Bronchus fibroblast of lung (primary cell): ENCODE results near the gene IL1B. TPM values are rescaled to one million over a fixed set of nuclear protein-coding genes. Genes with fewer than 3 reads are reported as not detected.

ENCODE experiments used
- total RNA-seq: library from RNA; depleted of rRNA; stranded (reverse); fragments of >200 nt; gene quantifications from 2 replicates; pipeline ENCODE4 v1.2.3, GENCODE V29; 2015

Gene IL1B
- total RNA-seq: 0.17 and 0.45 TPM in 2 replicates

DNA sequence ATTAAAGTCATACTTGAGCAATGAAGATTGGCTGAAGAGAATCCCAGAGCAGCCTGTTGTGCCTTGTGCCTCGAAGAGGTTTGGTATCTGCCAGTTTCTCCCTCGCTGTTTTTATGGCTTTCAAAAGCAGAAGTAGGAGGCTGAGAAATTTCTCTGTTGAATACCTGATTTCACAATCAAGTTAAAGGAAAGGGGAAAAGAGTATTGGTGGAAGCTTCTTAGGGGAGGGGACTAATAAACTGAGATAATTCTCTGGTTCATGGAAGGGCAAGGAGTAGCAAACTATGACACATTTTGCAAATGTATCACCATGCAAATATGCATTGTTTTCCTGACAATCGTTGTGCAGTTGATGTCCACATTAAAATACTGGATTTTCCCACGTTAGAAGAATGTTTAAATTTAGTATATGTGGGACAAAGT is at the start of gene IL1B:
Gene IL1B (minus strand): TSS at position 85 of the 423 bp plus-strand sequence. CDS start 550 bp downstream, outside the sequence.

DNA sequence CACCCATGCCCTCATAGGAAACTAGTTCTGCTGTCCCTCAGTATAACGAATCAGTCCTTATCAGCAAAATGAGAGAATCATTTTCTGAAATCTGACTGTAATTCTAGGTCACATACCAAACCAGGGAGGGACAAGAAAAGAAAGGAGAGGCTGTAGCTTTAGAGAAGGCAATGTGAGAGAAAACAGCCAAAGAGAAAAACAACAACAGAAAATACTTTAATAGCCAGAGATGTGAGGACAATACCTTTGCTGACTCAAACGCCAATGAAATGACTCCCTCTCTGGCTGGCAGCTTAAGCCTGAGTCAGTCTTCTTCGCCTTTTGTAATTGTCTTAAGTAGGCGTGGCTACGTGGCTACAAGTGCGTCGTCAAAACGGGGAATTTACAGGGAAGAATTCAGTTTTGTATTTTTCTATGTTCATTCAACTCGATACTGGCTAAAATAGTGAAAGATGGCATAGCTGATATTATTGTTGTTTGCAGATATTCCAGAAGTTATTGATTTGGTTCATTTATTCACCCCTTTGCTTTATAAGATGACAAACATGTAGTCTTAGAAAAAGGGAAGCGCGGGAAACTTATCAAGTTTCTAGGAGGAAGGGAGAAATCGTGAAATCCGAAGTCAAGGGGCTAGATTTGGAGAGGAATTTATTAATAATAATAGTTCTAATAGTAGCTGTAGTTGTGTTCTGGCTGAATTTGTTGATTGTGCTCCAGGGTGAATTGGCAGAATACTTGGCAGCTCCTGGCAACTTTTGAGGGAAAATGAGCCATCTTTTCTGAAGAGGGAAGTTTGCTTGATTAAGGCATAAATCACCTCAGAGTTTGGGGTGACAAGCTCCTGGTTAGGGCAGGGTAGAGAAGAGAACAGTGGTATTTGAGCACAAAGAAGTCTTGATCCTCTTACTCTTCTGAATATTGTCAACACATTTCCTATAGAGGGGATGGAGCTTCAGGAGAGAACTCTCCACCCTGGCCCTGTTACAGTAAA is 52.1 kb downstream of the IL1B start, which contains the start of gene IL1A:
Gene IL1A (minus strand): TSS at position 295 of the 991 bp plus-strand sequence. CDS start 723 bp downstream, outside the sequence.

Other genes with a start within 250 kb of the IL1B start
- 49.7 and 51.4 TPM in 2 replicates for gene SLC20A1, start 190.8 kb downstream of the IL1B start, total RNA-seq
- not detected in 2 replicates for gene NT5DC4, start 115.8 kb downstream of the IL1B start, total RNA-seq
- gene CKAP2L, start 72.2 kb downstream of the IL1B start, total RNA-seq: 18.6 and 19.8 TPM in 2 replicates
- gene IL1A, start 52.3 kb downstream of the IL1B start, total RNA-seq: under 0.01 TPM in 1 of 2 replicates, not detected in the other
- gene IL37, start 74.4 kb upstream of the IL1B start, total RNA-seq: not detected in 2 replicates
- not detected in 2 replicates for gene IL36G, start 141.2 kb upstream of the IL1B start, total RNA-seq
- gene IL36A, start 168.7 kb upstream of the IL1B start, total RNA-seq: not detected in 2 replicates
- not detected in 2 replicates for gene IL36B, start 216.1 kb upstream of the IL1B start, total RNA-seq
- not detected in 2 replicates for gene IL36RN, start 222.4 kb upstream of the IL1B start, total RNA-seq
- gene IL1F10, start 231.2 kb upstream of the IL1B start, total RNA-seq: not detected in 2 replicates